Neural progenitor cell (in vitro differentiated cells): ENCODE results near the gene TMEM131L.

ENCODE experiments used
- CTCF ChIP-seq: fragments of 200-600 bp; sonication (generic); IDR thresholded peaks from 2 replicates; pipeline ENCODE4 v1.5.1; 2017; ENCODE audit warnings: antibody characterized with exemption, mild to moderate bottlenecking
- EZH2phosphoT487 ChIP-seq: fragments of 200-600 bp; sonication (generic); IDR thresholded peaks from 2 replicates; pipeline ENCODE4 v1.6.1; 2017; ENCODE audit warnings: antibody characterized with exemption

- TF ChIP-seq EZH2phosphoT487: no peak
- no peak for TF ChIP-seq CTCF
Observed at GRCh38 chr4:153576443-153576774, 110.2 kb downstream of the TMEM131L start.
